Right ventricle myocardium inferior (tissue), 1 donor: ENCODE measurements around the gene KRTAP10-7. TPM values are rescaled to one million over a fixed set of nuclear protein-coding genes. Genes with fewer than 3 reads are reported as not detected.
"Not testable (repeated sequence)": the region's sequence is repeated elsewhere in the genome, so short reads cannot be mapped to it uniquely, and the experiment has no call there.

ENCODE experiments used
- ATAC-seq: fragments of 200-7000 bp; cut with Tn5 transposase; one replicate; pipeline ENCODE4 v1.9.1; 2020; ENCODE audit warnings: mild to moderate bottlenecking, moderate library complexity
- DNase-seq: peaks from one replicate; pipeline ENCODE4 v3.0.0; 2021; ENCODE audit errors: missing footprints
- intact Hi-C: fragments of 100-400 bp; cut with DNase I; formaldehyde crosslinking; loops from one replicate; pipeline ENCODE4 v1.11.0; 2022
- long read RNA-seq: library from polyadenylated mRNA; unstranded; transcript quantifications from one replicate; pipeline ENCODE4 v2.0.0, GENCODE V29; 2021
- total RNA-seq: library from RNA; stranded (reverse); fragmentation: NEBNext Ultra II Directional; extraction: Animal tissue kit (Norgen Biotek cat#: 25700); gene quantifications from one replicate; pipeline ENCODE4 v1.2.1, GENCODE V29; 2021
- donor health status: DM: no; HTN: yes; CAD: no; lungs with severe emphysema.

The KRTAP10-7 gene
- not detected for total RNA-seq
- long read RNA-seq: 0 reads

GRCh38 chr21:44600118-44600978, at the start of gene KRTAP10-7:
KRTAP10-7 (plus strand) TSS chr21:44600597; CDS start chr21:44600622, 25 bp downstream.
- DNase-seq, intact Hi-C loops, ATAC-seq: not testable (repeated sequence)

GRCh38 chr21:44550807-44551206, 49.6 kb upstream of the KRTAP10-7 start:
- DNase-seq (no peak), ATAC-seq (no peak)
- intact Hi-C loops: no loop called here

- DNase-seq: no peak
- intact Hi-C loops: no loop called here
- no peak for ATAC-seq
Measured at GRCh38 chr21:44551340-44551961, 48.9 kb upstream of the KRTAP10-7 start, which contains the start of gene KRTAP10-2. KRTAP10-2 (minus strand) TSS chr21:44551505; CDS start chr21:44551458, 47 bp downstream.

GRCh38 chr21:44552136-44552535, 48.3 kb upstream of the KRTAP10-7 start:
- ATAC-seq (no peak), DNase-seq (no peak)
- intact Hi-C loops: no loop called here

GRCh38 chr21:44552681-44553080, 47.7 kb upstream of the KRTAP10-7 start:
- no peak for ATAC-seq
- no peak for DNase-seq
- intact Hi-C loops: no loop called here

GRCh38 chr21:44555200-44555875, 45.1 kb upstream of the KRTAP10-7 start:
- ATAC-seq (no peak), DNase-seq (no peak)
- intact Hi-C loops: no loop called here

GRCh38 chr21:44556879-44557278, 43.5 kb upstream of the KRTAP10-7 start:
- ATAC-seq (no peak), DNase-seq (no peak)
- intact Hi-C loops: no loop called here

- DNase-seq (no peak), ATAC-seq (no peak)
- intact Hi-C loops: no loop called here
Measured at GRCh38 chr21:44557491-44558328, 42.7 kb upstream of the KRTAP10-7 start.

- ATAC-seq, intact Hi-C loops, DNase-seq: not testable (repeated sequence)
Measured at GRCh38 chr21:44558329-44558675, 42.1 kb upstream of the KRTAP10-7 start.

- intact Hi-C loops: no loop called here
- DNase-seq: no peak
- no peak for ATAC-seq
Measured at GRCh38 chr21:44558695-44559094, 41.7 kb upstream of the KRTAP10-7 start, which contains the start of gene KRTAP10-3. KRTAP10-3 (minus strand) TSS chr21:44558795; CDS start chr21:44558715, 80 bp downstream.

- DNase-seq: no peak
- intact Hi-C loops: no loop called here
- ATAC-seq: no peak
Measured at GRCh38 chr21:44564099-44564498, 36.3 kb upstream of the KRTAP10-7 start.

GRCh38 chr21:44564886-44565598, 35.4 kb upstream of the KRTAP10-7 start:
- DNase-seq (no peak), ATAC-seq (no peak)
- intact Hi-C loops: no loop called here

- DNase-seq (no peak), ATAC-seq (no peak)
- intact Hi-C loops: no loop called here
Measured at GRCh38 chr21:44566403-44566802, 34.0 kb upstream of the KRTAP10-7 start.

GRCh38 chr21:44567481-44568171, 32.8 kb upstream of the KRTAP10-7 start:
- intact Hi-C loops: no loop called here
- ATAC-seq: no peak
- DNase-seq: no peak

- intact Hi-C loops: no loop called here
- ATAC-seq: no peak
- no peak for DNase-seq
Measured at GRCh38 chr21:44568261-44568660, 32.1 kb upstream of the KRTAP10-7 start.

- ATAC-seq: no peak
- intact Hi-C loops: no loop called here
- DNase-seq: no peak
Measured at GRCh38 chr21:44568667-44569556, 31.5 kb upstream of the KRTAP10-7 start.
